ENCODE results near the gene TPP1. TPM values are rescaled to one million over a fixed set of nuclear protein-coding genes. Genes with fewer than 3 reads are reported as not detected.

TPP1 gene
- total RNA-seq, 4 donors from 2014 or later: 15.4 to 34.9 (median 27.8) TPM

DNA sequence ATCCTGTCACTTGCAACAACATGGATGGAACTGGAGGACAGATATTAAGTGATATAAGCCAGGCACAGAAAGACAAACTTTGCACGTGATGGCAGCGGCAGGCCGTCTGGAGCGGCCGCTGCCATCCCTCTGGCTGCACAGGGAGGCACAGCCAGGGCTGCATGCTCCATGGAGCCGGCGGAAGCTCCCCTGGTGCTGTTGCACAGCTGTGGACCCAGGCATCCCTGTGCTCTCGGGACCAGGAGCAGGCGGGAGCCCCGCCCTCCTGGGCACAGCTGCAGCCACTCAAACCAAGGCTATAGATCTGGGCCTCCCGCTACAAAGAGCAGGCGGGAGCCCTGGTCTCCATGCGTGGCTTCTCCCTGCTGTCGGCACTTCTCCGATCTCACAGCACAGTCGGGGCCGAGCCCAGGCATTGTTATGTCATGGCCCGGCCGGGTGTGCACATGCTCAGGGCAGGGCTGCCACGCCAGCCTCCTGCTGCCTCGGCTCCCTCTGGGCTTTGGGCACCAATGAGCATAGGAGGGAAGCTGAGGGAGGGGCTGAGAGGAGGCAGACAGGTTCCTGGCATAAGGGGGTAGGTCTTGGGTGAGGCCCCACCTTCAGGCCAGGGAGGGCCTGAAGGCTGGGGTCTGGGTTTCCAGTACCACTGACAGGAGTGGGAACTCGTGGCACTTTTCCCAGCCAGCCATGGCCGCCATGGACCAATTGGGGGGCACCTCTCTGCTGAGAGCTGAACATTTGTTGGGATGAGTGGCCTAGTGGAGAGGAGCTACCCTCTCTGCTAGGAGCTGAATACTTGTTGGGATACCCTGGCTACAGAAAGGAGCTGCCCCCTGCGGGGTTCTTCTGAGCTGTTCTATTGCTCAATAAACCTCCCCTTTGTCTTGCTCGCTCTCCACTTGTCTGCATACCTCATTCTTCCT is 32.5 kb downstream of the TPP1 start:
- intact Hi-C loops (cut with DNase I): no loop called here
- Histone ChIP-seq H3K9me3 (peaks cover 0 to 17% (median 17%) of the 10 kb centered on the region in 3 donors), H3K4me3 (no peak overlapping the region), H3K36me3 (peaks cover 0 to 22% (median 0%) of the 10 kb centered on the region in 3 donors), H3K27me3 (no peaks in the 10 kb centered on the region), H3K4me1 (peaks cover 0 to 19% (median 0%) of the 10 kb centered on the region in 3 donors), H3K27ac (no peak overlapping the region)
- DNase-seq: no peak
- WGBS, 2 donors: 89 to 90% methylated on average over 2 to 13 of the region's 25 CpGs
- no peak for TF ChIP-seq POLR2A (IDR thresholded peaks at IDR 0.05)
- TF ChIP-seq, protein P1, sequence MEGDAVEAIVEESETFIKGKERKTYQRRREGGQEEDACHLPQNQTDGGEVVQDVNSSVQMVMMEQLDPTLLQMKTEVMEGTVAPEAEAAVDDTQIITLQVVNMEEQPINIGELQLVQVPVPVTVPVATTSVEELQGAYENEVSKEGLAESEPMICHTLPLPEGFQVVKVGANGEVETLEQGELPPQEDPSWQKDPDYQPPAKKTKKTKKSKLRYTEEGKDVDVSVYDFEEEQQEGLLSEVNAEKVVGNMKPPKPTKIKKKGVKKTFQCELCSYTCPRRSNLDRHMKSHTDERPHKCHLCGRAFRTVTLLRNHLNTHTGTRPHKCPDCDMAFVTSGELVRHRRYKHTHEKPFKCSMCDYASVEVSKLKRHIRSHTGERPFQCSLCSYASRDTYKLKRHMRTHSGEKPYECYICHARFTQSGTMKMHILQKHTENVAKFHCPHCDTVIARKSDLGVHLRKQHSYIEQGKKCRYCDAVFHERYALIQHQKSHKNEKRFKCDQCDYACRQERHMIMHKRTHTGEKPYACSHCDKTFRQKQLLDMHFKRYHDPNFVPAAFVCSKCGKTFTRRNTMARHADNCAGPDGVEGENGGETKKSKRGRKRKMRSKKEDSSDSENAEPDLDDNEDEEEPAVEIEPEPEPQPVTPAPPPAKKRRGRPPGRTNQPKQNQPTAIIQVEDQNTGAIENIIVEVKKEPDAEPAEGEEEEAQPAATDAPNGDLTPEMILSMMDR (IDR thresholded peaks at IDR 0.05): no peak

DNA sequence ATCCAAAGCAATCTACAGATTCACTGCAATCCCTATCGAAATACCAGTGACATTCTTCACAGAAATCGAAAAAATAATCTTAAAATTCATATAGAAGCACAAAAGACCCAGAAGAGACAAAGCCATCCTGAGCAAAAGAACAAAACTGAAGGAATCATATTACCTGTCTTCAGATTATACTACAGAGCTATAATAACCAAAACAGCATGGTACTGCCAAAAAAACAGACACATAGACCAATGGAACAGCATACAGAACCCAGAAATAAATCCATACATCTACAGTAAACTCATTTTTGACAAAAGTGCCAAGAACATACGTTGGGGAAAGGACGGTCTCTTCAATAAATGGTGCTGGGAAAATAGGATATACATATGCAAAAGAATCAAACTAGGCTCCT is 34.7 kb downstream of the TPP1 start:
- no peak for DNase-seq
- Histone ChIP-seq H3K4me3 (no peak overlapping the region), H3K4me1 (peaks cover 0 to 19% (median 0%) of the 10 kb centered on the region in 3 donors), H3K9me3 (peaks cover 0 to 17% (median 17%) of the 10 kb centered on the region in 3 donors), H3K27me3 (no peaks in the 10 kb centered on the region), H3K36me3 (peaks cover 0 to 25% (median 0%) of the 10 kb centered on the region in 3 donors), H3K27ac (no peak overlapping the region)
- TF ChIP-seq, protein P1 (IDR thresholded peaks at IDR 0.05): no peak
- TF ChIP-seq POLR2A (IDR thresholded peaks at IDR 0.05): no peak
- intact Hi-C loops (cut with DNase I): no loop called here
- 89 to 96% methylated on average over 4 of the region's 4 CpGs for WGBS, 2 donors

GRCh38 chr11:6583584-6583983 is 35.6 kb downstream of the TPP1 start:
- H3K27me3 ChIP-seq: no peaks in the 10 kb centered on the region
- no peak overlapping the region for H3K27ac ChIP-seq
- H3K4me1 ChIP-seq: peaks cover 0 to 19% (median 0%) of the 10 kb centered on the region in 3 donors
- H3K9me3 ChIP-seq: peaks cover 0 to 17% (median 17%) of the 10 kb centered on the region in 3 donors
- no peak for DNase-seq
- H3K36me3 ChIP-seq: peaks cover 0 to 25% (median 0%) of the 10 kb centered on the region in 3 donors
- TF ChIP-seq, protein P1 (IDR thresholded peaks at IDR 0.05): no peak
- no peak for TF ChIP-seq POLR2A (IDR thresholded peaks at IDR 0.05)
- H3K4me3 ChIP-seq: no peak overlapping the region
- intact Hi-C loops (cut with DNase I): no loop called here
- 70 to 92% methylated on average over 1 of the region's 1 CpG for WGBS, 2 donors

DNA sequence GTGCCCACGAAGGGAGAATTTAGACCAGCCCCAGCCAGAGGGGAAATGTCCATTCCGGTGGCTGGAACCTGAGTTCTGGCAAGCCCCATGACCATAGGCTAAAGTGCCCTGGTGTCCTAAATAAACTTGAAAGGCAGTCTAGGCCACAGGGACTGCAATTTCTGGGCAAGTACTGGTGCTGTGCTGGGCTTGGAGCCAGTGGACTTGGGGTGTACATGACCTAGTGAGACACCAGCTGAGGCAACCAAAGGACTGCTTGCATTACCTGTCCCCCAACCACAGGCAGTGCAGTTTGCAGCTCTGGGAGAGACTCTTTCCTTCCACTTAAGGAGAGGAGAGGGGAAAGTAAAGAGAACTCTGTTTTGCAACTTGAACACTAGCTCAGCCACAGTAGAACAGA is 39.5 kb downstream of the TPP1 start:
- DNase-seq: no peak
- WGBS, 2 donors: 84% methylated on average over 2 of the region's 2 CpGs; no CpG with 5 or more reads in 1 of the 2 donors

More for the DNA sequence above, 39.5 kb downstream of the TPP1 start:
- H3K27me3 ChIP-seq: no peaks in the 10 kb centered on the region
- H3K9me3 ChIP-seq: peaks cover 0 to 17% (median 14%) of the 10 kb centered on the region in 3 donors
- peaks cover 0 to 19% (median 0%) of the 10 kb centered on the region in 3 donors for H3K36me3 ChIP-seq
- H3K4me1 ChIP-seq: peaks cover 4 to 25% (median 7%) of the 10 kb centered on the region in 3 donors
- no peak for TF ChIP-seq POLR2A (IDR thresholded peaks at IDR 0.05)
- TF ChIP-seq, protein P1 (IDR thresholded peaks at IDR 0.05): no peak
- intact Hi-C loops (cut with DNase I): no loop called here
- H3K27ac ChIP-seq: no peak overlapping the region
- no peak overlapping the region for H3K4me3 ChIP-seq
